SK-N-MC (cell line): ENCODE measurements around the gene SLC26A2.

Source experiments
- EZH2 ChIP-seq: fragments of 200-600 bp; sonication (generic); IDR thresholded peaks from one replicate; pipeline ENCODE4 v1.6.1; 2017; ENCODE audit warnings: antibody characterized with exemption
- FOXP2 ChIP-seq: optimal IDR thresholded peaks from 2 replicates; pipeline ENCODE3; 2011; ENCODE audit warnings: mild to moderate bottlenecking, moderate library complexity; ENCODE audit not compliant: insufficient read depth; ENCODE audit errors: extremely low read length, control extremely low read depth
- POLR2AphosphoS5 ChIP-seq: IDR thresholded peaks from 2 replicates; pipeline ENCODE4 v1.6.1; 2012; ENCODE audit warnings: mild to moderate bottlenecking, low read depth, low read length, borderline replicate concordance

DNA sequence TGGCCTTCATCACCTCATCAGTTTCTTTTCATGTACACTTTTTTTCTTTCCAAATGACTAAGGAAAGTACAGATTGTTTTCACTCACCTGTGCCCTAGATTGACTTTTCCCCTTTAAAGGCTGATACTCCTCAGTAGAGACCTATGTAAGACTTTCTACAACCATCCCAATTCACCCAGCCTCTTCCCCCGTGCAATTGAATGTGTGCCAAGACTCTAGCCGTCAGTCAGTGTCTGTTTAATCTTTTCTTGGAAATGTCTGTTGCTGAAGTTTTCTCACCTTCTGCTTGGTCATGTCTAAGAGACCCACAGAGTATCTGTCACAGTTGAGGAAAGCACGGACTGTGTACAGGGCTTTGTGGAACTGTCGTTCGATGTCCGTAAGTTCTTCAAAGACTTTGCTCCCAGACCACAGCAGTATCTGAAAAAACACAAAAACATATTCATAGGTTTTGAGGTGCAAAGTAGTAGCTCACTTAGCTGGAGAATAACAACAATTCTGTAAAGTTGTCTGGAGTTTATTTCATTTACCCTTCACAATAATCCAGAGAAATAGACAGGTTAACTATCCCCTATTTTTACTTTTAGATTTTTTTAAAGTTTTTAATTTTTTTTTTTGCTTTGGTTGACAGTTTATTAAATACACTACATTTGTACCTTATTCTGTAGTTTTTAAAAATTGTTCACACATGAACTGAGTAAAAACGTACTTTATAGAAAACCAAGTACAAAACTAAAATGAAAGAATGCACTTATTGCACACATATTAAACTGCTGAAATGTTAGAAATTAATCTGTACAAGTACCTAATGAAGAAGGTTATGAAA is 29.6 kb upstream of the SLC26A2 start:
- TF ChIP-seq POLR2AphosphoS5 (no peak), EZH2 (no peak), FOXP2 (no peak)
